Coronary artery (tissue), 2 donors: ENCODE results near the gene C3orf18.

Experiments
- DNase-seq: peaks from one replicate; pipeline ENCODE4 v3.0.0-alpha.2; 2017; ENCODE audit warnings: low spot score
- H3K27ac ChIP-seq, 2 donors: fragments of 200-600 bp; sonication (generic); one replicate each; pipeline ENCODE4 v1.5.1; 2016 to 2019
- H3K4me3 ChIP-seq: fragments of 200-600 bp; sonication (generic); 2 replicates; pipeline ENCODE4 v1.5.1; 2016; ENCODE audit warnings: mild to moderate bottlenecking, moderate library complexity
- CTCF ChIP-seq: fragments of 200-600 bp; sonication (generic); IDR thresholded peaks from one replicate; pipeline ENCODE4 v1.5.1; 2019; ENCODE audit warnings: antibody characterized with exemption

The C3orf18 gene

GRCh38 chr3:50512131-50512530 lies 55.4 kb downstream of the C3orf18 start:
- H3K27ac ChIP-seq: no peak overlapping the region
- no peak for TF ChIP-seq CTCF
- no peak for DNase-seq

GRCh38 chr3:50510325-50510724 lies 57.2 kb downstream of the C3orf18 start:
- no peak for DNase-seq
- no peak overlapping the region for H3K4me3 ChIP-seq
- H3K27ac ChIP-seq: no peak overlapping the region
- no peak for TF ChIP-seq CTCF

More at GRCh38 chr3:50512131-50512530, 55.4 kb downstream of the C3orf18 start:
- H3K4me3 ChIP-seq: no peak overlapping the region

- no peak for DNase-seq
- TF ChIP-seq CTCF: no peak
- H3K27ac ChIP-seq: no peak overlapping the region
- no peak overlapping the region for H3K4me3 ChIP-seq
Measured at GRCh38 chr3:50509715-50510114, 57.8 kb downstream of the C3orf18 start.

GRCh38 chr3:50508821-50509220 lies 58.7 kb downstream of the C3orf18 start:
- TF ChIP-seq CTCF: no peak
- Histone ChIP-seq H3K4me3 (no peak overlapping the region), H3K27ac (no peak overlapping the region)
- DNase-seq: no peak
